ENCODE results near the gene HEMGN. TPM values are rescaled to one million over a fixed set of nuclear protein-coding genes. Genes with fewer than 3 reads are reported as not detected.

Gene HEMGN
- total RNA-seq: not detected in 2 replicates

GRCh38 chr9:97938081-97938644 lies at the start of gene HEMGN:
TSS of gene HEMGN (minus strand) at chr9:97938172. CDS start at chr9:97938136, 36 bp downstream.

GRCh38 chr9:97982683-97983588 lies 45.0 kb upstream of the HEMGN start, which contains the start of gene ANP32B:
TSS of gene ANP32B (plus strand) at chr9:97983341. CDS start at chr9:97983556, 215 bp downstream.

GRCh38 chr9:97921959-97922724 lies 15.8 kb downstream of the HEMGN start, which contains the start of gene TRMO:
TSS of gene TRMO (minus strand) at chr9:97922500. CDS start at chr9:97922493, 7 bp downstream.

Other genes with a start within 250 kb of the HEMGN start
- gene XPA, start 240.8 kb downstream of the HEMGN start, total RNA-seq: 5.2 and 6.2 TPM in 2 replicates
- gene FOXE1, start 84.9 kb downstream of the HEMGN start, total RNA-seq: 0.07 TPM in 1 of 2 replicates, not detected in the other
- 12.1 and 13.0 TPM in 2 replicates for gene TRMO, start 15.7 kb downstream of the HEMGN start, total RNA-seq
- gene ANP32B, start 45.2 kb upstream of the HEMGN start, total RNA-seq: 9.2 and 12.9 TPM in 2 replicates
- gene NANS, start 118.6 kb upstream of the HEMGN start, total RNA-seq: 39.6 and 42.0 TPM in 2 replicates
- 2.6 and 7.3 TPM in 2 replicates for gene TRIM14, start 181.1 kb upstream of the HEMGN start, total RNA-seq

Data from smooth muscle cell of the pulmonary artery (primary cell).